CD8-positive, alpha-beta memory T cell (primary cell): ENCODE results near the gene ATRNL1. TPM values are rescaled to one million over a fixed set of nuclear protein-coding genes. Genes with fewer than 3 reads are reported as not detected.

Experiments
- CTCF ChIA-PET: fragments of 350-600 bp; sonication (Branson Sonifier 250); formaldehyde crosslinking; loops from one replicate; lab custom pipeline; 2021; ENCODE audit warnings: antibody characterized with exemption; lab: Charles Lee
- POLR2A ChIA-PET: fragments of 350-600 bp; sonication (Branson Sonifier 250); formaldehyde crosslinking; loops from one replicate; lab custom pipeline; 2021; ENCODE audit warnings: antibody characterized with exemption; lab: Charles Lee
- DNase-seq, 5 donors: peaks; one replicate each; pipeline versions ENCODE4 v3.0.0 to v3.0.0-alpha.2; 2020 to 2022; ENCODE audit warnings: mixed read lengths in 1 of 5
- H3K27ac ChIP-seq: one replicate; pipeline ENCODE4 v1.7.0; 2013; ENCODE audit warnings: low read depth, mild to moderate bottlenecking, low read length, moderate library complexity
- H3K27me3 ChIP-seq: 2 replicates; pipeline ENCODE4 v1.7.0; 2013; ENCODE audit warnings: low read length, mild to moderate bottlenecking; ENCODE audit not compliant: insufficient read depth, poor library complexity, severe bottlenecking
- H3K36me3 ChIP-seq: 2 replicates; pipeline ENCODE4 v1.7.0; 2013; ENCODE audit warnings: mild to moderate bottlenecking, low read length, moderate library complexity; ENCODE audit not compliant: insufficient read depth
- H3K4me1 ChIP-seq: 2 replicates; pipeline ENCODE4 v1.7.0; 2013; ENCODE audit warnings: mild to moderate bottlenecking, low read length, moderate library complexity; ENCODE audit not compliant: insufficient read depth
- H3K4me3 ChIP-seq: 2 replicates; pipeline ENCODE4 v1.7.0; 2013; ENCODE audit warnings: mild to moderate bottlenecking, low read length
- H3K9me3 ChIP-seq: 2 replicates; pipeline ENCODE4 v1.7.0; 2013; ENCODE audit warnings: mild to moderate bottlenecking, low read length
- H3K27ac Mint-ChIP-seq, 8 donors: one replicate each; pipeline ENCODE4 v1.8.0; 2020 to 2021; ENCODE audit warnings: mixed read lengths in 8 of 8, mild to moderate bottlenecking in 6 of 8, inconsistent platforms in 3 of 8, moderate library complexity in 3 of 8
- H3K27me3 Mint-ChIP-seq, 2 donors: one replicate each; pipeline ENCODE4 v1.8.0; 2020 to 2021; ENCODE audit warnings: mixed read lengths in 2 of 2, mild to moderate bottlenecking in 1 of 2, moderate library complexity in 1 of 2
- H3K36me3 Mint-ChIP-seq, 3 donors: one replicate each; pipeline ENCODE4 v1.8.0; 2020 to 2021; ENCODE audit warnings: mixed read lengths in 3 of 3, inconsistent platforms in 1 of 3, mild to moderate bottlenecking in 1 of 3
- H3K4me1 Mint-ChIP-seq, 3 donors: one replicate each; pipeline ENCODE4 v1.8.0; 2020 to 2021; ENCODE audit warnings: mixed read lengths in 3 of 3, inconsistent platforms in 1 of 3, mild to moderate bottlenecking in 1 of 3
- H3K4me3 Mint-ChIP-seq, 7 donors: one replicate each; pipeline ENCODE4 v1.8.0; 2020 to 2021; ENCODE audit warnings: mixed read lengths in 7 of 7, mild to moderate bottlenecking in 6 of 7, moderate library complexity in 4 of 7, inconsistent platforms in 2 of 7
- H3K9me3 Mint-ChIP-seq, 5 donors: one replicate each; pipeline ENCODE4 v1.8.0; 2020 to 2022; ENCODE audit warnings: mixed read lengths in 5 of 5, mild to moderate bottlenecking in 3 of 5, moderate library complexity in 2 of 5, inconsistent platforms in 1 of 5
- polyA plus RNA-seq: library from polyadenylated mRNA; unstranded; fragments of 300-500 nt; fragmentation: Illumina TruSeq; gene quantifications from one replicate; pipeline ENCODE4 v1.2.3, GENCODE V29; 2021
- total RNA-seq, 2 experiments: library from RNA; stranded (reverse); gene quantifications; one replicate each; pipeline ENCODE4 v1.2.3, GENCODE V29; 2021

Gene ATRNL1
- total and polyA plus RNA-seq, 3 experiments from 2014 or later = not detected

DNA sequence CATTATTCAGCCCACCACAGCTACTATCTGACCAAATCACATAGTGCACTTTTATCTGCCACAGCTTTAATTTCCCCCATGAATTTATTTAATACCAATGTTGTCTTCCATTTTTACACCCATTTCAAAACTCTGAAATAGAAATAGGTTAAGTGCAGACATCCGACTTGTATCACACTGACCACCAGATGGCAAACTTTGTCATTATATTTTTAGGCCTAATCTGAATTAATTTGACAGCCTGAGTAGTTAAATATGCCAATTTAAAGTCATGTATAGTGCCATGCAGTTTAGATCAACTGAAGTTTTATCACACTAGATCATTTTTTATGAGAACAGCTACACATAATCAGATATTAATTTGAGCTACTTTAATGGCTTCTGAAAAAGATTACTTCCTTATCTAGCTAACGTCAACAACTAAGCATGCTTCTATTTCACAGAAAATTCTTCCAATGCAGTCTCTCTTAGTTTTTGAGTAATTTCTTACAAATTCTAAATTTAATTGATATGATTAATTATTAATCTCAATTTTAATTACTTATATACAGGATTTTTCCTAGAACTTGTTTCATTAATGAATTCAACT lies 613.4 kb downstream of the ATRNL1 start:
- Histone ChIP-seq H3K9me3 (no peaks in the 10 kb centered on the region), H3K4me3 (no peak overlapping the region), H3K27me3 (no peaks in the 10 kb centered on the region), H3K27ac (no peak overlapping the region), H3K36me3 (no peaks in the 10 kb centered on the region), H3K4me1 (no peaks in the 10 kb centered on the region)
- Mint-ChIP-seq H3K4me1 (no peaks in the 10 kb centered on the region), H3K36me3 (no peaks in the 10 kb centered on the region), H3K4me3 (no peak overlapping the region), H3K27me3 (no peaks in the 10 kb centered on the region), H3K27ac (no peak overlapping the region), H3K9me3 (peaks cover 0 to 30% (median 0%) of the 10 kb centered on the region in 5 donors)
- ChIA-PET CTCF (no interaction called here), POLR2A (no interaction called here)
- DNase-seq = no peak

DNA sequence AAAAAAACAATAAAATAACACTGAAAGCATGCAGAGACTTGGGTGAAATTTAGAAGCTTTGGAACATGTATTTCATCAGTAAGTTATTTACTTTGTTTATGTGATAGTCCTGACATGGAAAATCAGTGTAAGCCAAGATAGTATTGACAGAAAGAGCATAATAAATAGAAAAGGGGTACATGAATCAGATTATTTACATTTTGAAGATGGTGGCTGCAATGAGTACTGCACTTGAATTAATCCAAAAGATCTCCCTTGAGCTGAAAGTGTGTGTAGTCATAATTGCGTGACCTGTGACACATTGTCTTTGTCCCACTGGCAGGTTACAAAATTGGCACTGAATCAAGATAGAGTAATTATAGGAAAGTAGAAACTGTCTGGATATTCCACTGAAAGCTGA lies 617.0 kb downstream of the ATRNL1 start:
- no peak overlapping the region for H3K27ac ChIP-seq
- Mint-ChIP-seq H3K27me3 (no peaks in the 10 kb centered on the region), H3K27ac (no peak overlapping the region), H3K4me1 (no peaks in the 10 kb centered on the region), H3K36me3 (no peaks in the 10 kb centered on the region), H3K9me3 (peaks cover 0 to 23% (median 3%) of the 10 kb centered on the region in 5 donors), H3K4me3 (no peak overlapping the region)
- H3K36me3 ChIP-seq = no peaks in the 10 kb centered on the region
- ChIA-PET CTCF (no interaction called here), POLR2A (no interaction called here)
- no peaks in the 10 kb centered on the region for H3K9me3 ChIP-seq
- no peak for DNase-seq
- no peaks in the 10 kb centered on the region for H3K27me3 ChIP-seq
- H3K4me3 ChIP-seq = no peak overlapping the region
- no peaks in the 10 kb centered on the region for H3K4me1 ChIP-seq

- Mint-ChIP-seq H3K4me1 (no peaks in the 10 kb centered on the region), H3K9me3 (peaks cover 0 to 23% (median 3%) of the 10 kb centered on the region in 5 donors), H3K27me3 (no peaks in the 10 kb centered on the region), H3K36me3 (no peaks in the 10 kb centered on the region), H3K27ac (no peak overlapping the region), H3K4me3 (no peak overlapping the region)
- no peaks in the 10 kb centered on the region for H3K36me3 ChIP-seq
- no peaks in the 10 kb centered on the region for H3K9me3 ChIP-seq
- H3K27me3 ChIP-seq = no peaks in the 10 kb centered on the region
- no peak overlapping the region for H3K4me3 ChIP-seq
- DNase-seq = no peak
- no peaks in the 10 kb centered on the region for H3K4me1 ChIP-seq
- CTCF ChIA-PET = no interaction called here
- POLR2A ChIA-PET = no interaction called here
- no peak overlapping the region for H3K27ac ChIP-seq
Observed at GRCh38 chr10:115711306-115711705, 618.1 kb downstream of the ATRNL1 start.

- no peaks in the 10 kb centered on the region for H3K9me3 ChIP-seq
- no peak overlapping the region for H3K4me3 Mint-ChIP-seq
- H3K36me3 Mint-ChIP-seq = no peaks in the 10 kb centered on the region
- H3K4me3 ChIP-seq = no peak overlapping the region
- H3K9me3 Mint-ChIP-seq = peaks cover 0 to 22% (median 4%) of the 10 kb centered on the region in 5 donors
- H3K36me3 ChIP-seq = no peaks in the 10 kb centered on the region
- ChIA-PET POLR2A (no interaction called here), CTCF (no interaction called here)
- DNase-seq = no peak
- H3K27ac ChIP-seq = no peak overlapping the region
- H3K4me1 ChIP-seq = no peaks in the 10 kb centered on the region
- no peaks in the 10 kb centered on the region for H3K27me3 Mint-ChIP-seq
- H3K4me1 Mint-ChIP-seq = no peaks in the 10 kb centered on the region
- H3K27ac Mint-ChIP-seq = no peak overlapping the region
- H3K27me3 ChIP-seq = no peaks in the 10 kb centered on the region
Observed at GRCh38 chr10:115720121-115720520, 627.0 kb downstream of the ATRNL1 start.

DNA sequence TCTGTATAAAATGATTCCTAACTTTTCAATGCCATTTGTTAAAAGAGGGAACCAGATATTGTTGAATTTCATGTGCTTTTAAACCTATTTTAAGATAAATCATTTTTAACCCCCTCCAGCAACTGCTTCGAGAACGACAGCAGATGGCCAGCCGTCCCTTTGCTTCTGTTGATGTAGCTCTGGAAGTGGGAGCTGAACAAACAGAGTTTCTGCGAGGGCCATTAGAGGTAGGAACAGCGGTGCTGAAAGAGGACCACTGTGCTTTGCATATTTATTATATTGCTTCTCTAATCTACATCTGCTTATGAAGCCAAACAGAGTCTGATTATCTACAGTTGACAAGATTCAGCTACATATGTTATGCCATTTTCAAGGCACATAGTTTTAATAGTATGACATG lies 634.0 kb downstream of the ATRNL1 start:
- DNase-seq = no peak
- no peak overlapping the region for H3K4me3 Mint-ChIP-seq
- no peaks in the 10 kb centered on the region for H3K4me1 Mint-ChIP-seq
- H3K9me3 Mint-ChIP-seq = peaks cover 4 to 19% (median 7%) of the 10 kb centered on the region in 5 donors
- H3K27me3 Mint-ChIP-seq = no peaks in the 10 kb centered on the region
- H3K36me3 ChIP-seq = no peaks in the 10 kb centered on the region
- no peaks in the 10 kb centered on the region for H3K36me3 Mint-ChIP-seq
- H3K27ac ChIP-seq = no peak overlapping the region
- H3K9me3 ChIP-seq = no peaks in the 10 kb centered on the region
- no peaks in the 10 kb centered on the region for H3K27me3 ChIP-seq
- H3K4me1 ChIP-seq = no peaks in the 10 kb centered on the region
- H3K4me3 ChIP-seq = no peak overlapping the region
- no peak overlapping the region for H3K27ac Mint-ChIP-seq
- CTCF ChIA-PET = no interaction called here
- POLR2A ChIA-PET = no interaction called here

DNA sequence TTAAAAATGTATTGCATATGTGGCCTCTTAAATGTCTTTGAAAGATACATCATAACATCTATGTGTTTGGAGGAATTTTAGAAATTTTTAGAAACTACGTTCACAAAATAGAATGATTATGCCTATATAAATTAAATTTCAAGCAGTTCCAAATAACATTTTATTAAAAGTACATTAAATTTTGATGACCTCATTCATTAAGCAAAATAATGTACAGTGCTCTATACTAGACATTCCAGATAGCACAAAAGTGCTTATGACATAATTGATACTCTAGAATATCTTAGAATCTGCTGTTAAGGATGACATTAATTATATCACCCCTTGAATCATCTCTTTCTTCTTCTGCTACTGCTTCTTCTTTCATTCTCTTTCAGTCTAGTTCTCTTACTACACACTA lies 650.9 kb downstream of the ATRNL1 start:
- no peaks in the 10 kb centered on the region for H3K36me3 Mint-ChIP-seq
- Histone ChIP-seq H3K36me3 (no peaks in the 10 kb centered on the region), H3K4me1 (no peaks in the 10 kb centered on the region), H3K27me3 (no peaks in the 10 kb centered on the region), H3K27ac (no peak overlapping the region), H3K9me3 (no peaks in the 10 kb centered on the region), H3K4me3 (no peak overlapping the region)
- DNase-seq = no peak
- CTCF ChIA-PET = no interaction called here
- H3K4me3 Mint-ChIP-seq = no peak overlapping the region
- H3K4me1 Mint-ChIP-seq = no peaks in the 10 kb centered on the region
- H3K27ac Mint-ChIP-seq = no peak overlapping the region
- H3K9me3 Mint-ChIP-seq = peaks cover 0 to 10% (median 6%) of the 10 kb centered on the region in 5 donors
- POLR2A ChIA-PET = no interaction called here
- H3K27me3 Mint-ChIP-seq = no peaks in the 10 kb centered on the region

GRCh38 chr10:115745943-115746342 lies 652.8 kb downstream of the ATRNL1 start:
- no peaks in the 10 kb centered on the region for H3K36me3 Mint-ChIP-seq
- no peaks in the 10 kb centered on the region for H3K36me3 ChIP-seq

GRCh38 chr10:115747811-115748210 lies 654.6 kb downstream of the ATRNL1 start:
- H3K4me3 ChIP-seq = no peak overlapping the region
- H3K9me3 ChIP-seq = no peaks in the 10 kb centered on the region
- no peaks in the 10 kb centered on the region for H3K36me3 ChIP-seq
- H3K27me3 Mint-ChIP-seq = no peaks in the 10 kb centered on the region
- peaks cover 1 to 12% (median 3%) of the 10 kb centered on the region in 5 donors for H3K9me3 Mint-ChIP-seq
- no peak overlapping the region for H3K27ac Mint-ChIP-seq
- no peaks in the 10 kb centered on the region for H3K4me1 Mint-ChIP-seq
- H3K27ac ChIP-seq = no peak overlapping the region
- DNase-seq = no peak
- POLR2A ChIA-PET = no interaction called here
- H3K4me3 Mint-ChIP-seq = no peak overlapping the region
- H3K27me3 ChIP-seq = no peaks in the 10 kb centered on the region
- H3K36me3 Mint-ChIP-seq = no peaks in the 10 kb centered on the region
- CTCF ChIA-PET = no interaction called here
- no peaks in the 10 kb centered on the region for H3K4me1 ChIP-seq

More at GRCh38 chr10:115745943-115746342, 652.8 kb downstream of the ATRNL1 start:
- H3K4me3 ChIP-seq = no peak overlapping the region
- no peak overlapping the region for H3K27ac ChIP-seq
- Mint-ChIP-seq H3K27ac (no peak overlapping the region), H3K4me1 (no peaks in the 10 kb centered on the region), H3K9me3 (peaks cover 0 to 10% (median 3%) of the 10 kb centered on the region in 5 donors), H3K27me3 (no peaks in the 10 kb centered on the region), H3K4me3 (no peak overlapping the region)
- H3K4me1 ChIP-seq = no peaks in the 10 kb centered on the region
- no peaks in the 10 kb centered on the region for H3K27me3 ChIP-seq
- DNase-seq = no peak
- H3K9me3 ChIP-seq = no peaks in the 10 kb centered on the region
- ChIA-PET CTCF (no interaction called here), POLR2A (no interaction called here)
